HG02763 (cell line): ENCODE results near the gene SEZ6L.

Experiments
- ATAC-seq: cut with Tn5 transposase; IDR thresholded peaks from one replicate; pipeline ENCODE4 v1.9.1; 2021; ENCODE audit warnings: mild to moderate bottlenecking, moderate library complexity; ENCODE audit not compliant: unreplicated experiment

The SEZ6L gene

GRCh38 chr22:26416670-26417276, 247.5 kb downstream of the SEZ6L start:
- no peak for ATAC-seq

- ATAC-seq, result no peak
Observed at GRCh38 chr22:26417406-26417805, 248.1 kb downstream of the SEZ6L start.

GRCh38 chr22:26418620-26419019, 249.4 kb downstream of the SEZ6L start:
- no peak for ATAC-seq

GRCh38 chr22:26426924-26427323, 257.7 kb downstream of the SEZ6L start:
- no peak for ATAC-seq

GRCh38 chr22:26428515-26429457, 259.5 kb downstream of the SEZ6L start, which contains the start of gene ASPHD2:
Gene ASPHD2 (plus strand): TSS chr22:26429260. CDS start chr22:26433616, 4,356 bp downstream.
- peak; percentile 69 for ATAC-seq

GRCh38 chr22:26429458-26430286, 260.4 kb downstream of the SEZ6L start:
- ATAC-seq, result peak; percentile 9

GRCh38 chr22:26430600-26430999, 261.3 kb downstream of the SEZ6L start:
- ATAC-seq, result no peak

- ATAC-seq, result no peak
Observed at GRCh38 chr22:26431261-26431995, 262.2 kb downstream of the SEZ6L start.

- ATAC-seq, result no peak
Observed at GRCh38 chr22:26432619-26433311, 263.5 kb downstream of the SEZ6L start.
